ENCODE measurements around the gene UBLCP1.
"Not testable (repeated sequence)": the region's sequence is repeated elsewhere in the genome, so short reads cannot be mapped to it uniquely, and the experiment has no call there.

UBLCP1 gene

GRCh38 chr5:159223469-159223868 is 39.6 kb upstream of the UBLCP1 start:
- H3K79me2 ChIP-seq (ENCODE audit: control insufficient read depth, low read length), result no peaks in the 10 kb centered on the region

GRCh38 chr5:159224471-159224870 is 38.6 kb upstream of the UBLCP1 start:
- Histone ChIP-seq H3K79me2 (ENCODE audit: control insufficient read depth, low read length) (no peaks in the 10 kb centered on the region), H3K9me3 (ENCODE audit: control insufficient read depth, insufficient read depth, low read length) (no peaks in the 10 kb centered on the region), H3K4me3 (ENCODE audit: low read length) (no peak overlapping the region), H4K20me1 (ENCODE audit: control insufficient read depth, insufficient read depth, low read depth, low read length) (no peaks in the 10 kb centered on the region), H3F3A (ENCODE audit: control insufficient read depth, insufficient read depth) (no peaks in the 10 kb centered on the region), H3K9me2 (replicated peaks; ENCODE audit: control insufficient read depth, low read length) (no peaks in the 10 kb centered on the region), H3K27me3 (ENCODE audit: control insufficient read depth, low read length) (peaks cover 3% of the 10 kb centered on the region; the same call in 1 of the 2 replicates), H3K36me3 (ENCODE audit: control insufficient read depth, low read length) (no peaks in the 10 kb centered on the region), H3K4me1 (ENCODE audit: control insufficient read depth, low read length) (no peaks in the 10 kb centered on the region), H3K4me2 (ENCODE audit: low read length) (no peak overlapping the region), H3K27ac (ENCODE audit: low read depth, low read length) (no peak overlapping the region)
- no peak for TF ChIP-seq EZH2phosphoT487 (IDR thresholded peaks at IDR 0.05; ENCODE audit: borderline replicate concordance, low read length)
- TF ChIP-seq CTCF (IDR thresholded peaks at IDR 0.05; ENCODE audit: low read depth, low read length, poor library complexity, severe bottlenecking), result no peak

More at GRCh38 chr5:159223469-159223868, 39.6 kb upstream of the UBLCP1 start:
- H3K9me2 ChIP-seq (replicated peaks; ENCODE audit: control insufficient read depth, low read length), result no peaks in the 10 kb centered on the region
- H4K20me1 ChIP-seq (ENCODE audit: control insufficient read depth, insufficient read depth, low read depth, low read length), result no peaks in the 10 kb centered on the region
- H3K9me3 ChIP-seq (ENCODE audit: control insufficient read depth, insufficient read depth, low read length), result no peaks in the 10 kb centered on the region
- H3K4me2 ChIP-seq (ENCODE audit: low read length), result no peak overlapping the region
- no peak overlapping the region for H3K4me3 ChIP-seq (ENCODE audit: low read length)
- H3F3A ChIP-seq (ENCODE audit: control insufficient read depth, insufficient read depth), result no peaks in the 10 kb centered on the region
- H3K27me3 ChIP-seq (ENCODE audit: control insufficient read depth, low read length), result peaks cover 3% of the 10 kb centered on the region; the same call in 1 of the 2 replicates
- H3K4me1 ChIP-seq (ENCODE audit: control insufficient read depth, low read length), result no peaks in the 10 kb centered on the region
- H3K36me3 ChIP-seq (ENCODE audit: control insufficient read depth, low read length), result no peaks in the 10 kb centered on the region
- no peak for TF ChIP-seq EZH2phosphoT487 (IDR thresholded peaks at IDR 0.05; ENCODE audit: borderline replicate concordance, low read length)
- no peak for TF ChIP-seq CTCF (IDR thresholded peaks at IDR 0.05; ENCODE audit: low read depth, low read length, poor library complexity, severe bottlenecking)
- no peak overlapping the region for H3K27ac ChIP-seq (ENCODE audit: low read depth, low read length)

- no peaks in the 10 kb centered on the region for H3K9me2 ChIP-seq (replicated peaks; ENCODE audit: control insufficient read depth, low read length)
- H3K4me3 ChIP-seq (ENCODE audit: low read length), result no peak overlapping the region
- H3K79me2 ChIP-seq (ENCODE audit: control insufficient read depth, low read length), result no peaks in the 10 kb centered on the region
- no peak overlapping the region for H3K27ac ChIP-seq (ENCODE audit: low read depth, low read length)
- H4K20me1 ChIP-seq (ENCODE audit: control insufficient read depth, insufficient read depth, low read depth, low read length), result no peaks in the 10 kb centered on the region
- H3K36me3 ChIP-seq (ENCODE audit: control insufficient read depth, low read length), result no peaks in the 10 kb centered on the region
- peaks cover 9% of the 10 kb centered on the region; the same call in 1 of the 2 replicates for H3K27me3 ChIP-seq (ENCODE audit: control insufficient read depth, low read length)
- no peaks in the 10 kb centered on the region for H3K4me1 ChIP-seq (ENCODE audit: control insufficient read depth, low read length)
- no peaks in the 10 kb centered on the region for H3F3A ChIP-seq (ENCODE audit: control insufficient read depth, insufficient read depth)
- H3K4me2 ChIP-seq (ENCODE audit: low read length), result no peak overlapping the region
- no peaks in the 10 kb centered on the region for H3K9me3 ChIP-seq (ENCODE audit: control insufficient read depth, insufficient read depth, low read length)
- no peak for TF ChIP-seq CTCF (IDR thresholded peaks at IDR 0.05; ENCODE audit: low read depth, low read length, poor library complexity, severe bottlenecking)
These were observed 36.6 kb upstream of the UBLCP1 start for GRCh38 chr5:159226451-159226850.

GRCh38 chr5:159227452-159227851 is 35.6 kb upstream of the UBLCP1 start:
- Histone ChIP-seq H3K36me3 (ENCODE audit: control insufficient read depth, low read length) (no peaks in the 10 kb centered on the region), H4K20me1 (ENCODE audit: control insufficient read depth, insufficient read depth, low read depth, low read length) (no peaks in the 10 kb centered on the region), H3K79me2 (ENCODE audit: control insufficient read depth, low read length) (no peaks in the 10 kb centered on the region), H3K27ac (ENCODE audit: low read depth, low read length) (no peak overlapping the region), H3K27me3 (ENCODE audit: control insufficient read depth, low read length) (peaks cover 14% of the 10 kb centered on the region), H3K4me3 (ENCODE audit: low read length) (no peak overlapping the region), H3K9me3 (ENCODE audit: control insufficient read depth, insufficient read depth, low read length) (no peaks in the 10 kb centered on the region), H3K4me2 (ENCODE audit: low read length) (no peak overlapping the region), H3F3A (ENCODE audit: control insufficient read depth, insufficient read depth) (no peaks in the 10 kb centered on the region), H3K9me2 (replicated peaks; ENCODE audit: control insufficient read depth, low read length) (no peaks in the 10 kb centered on the region), H3K4me1 (ENCODE audit: control insufficient read depth, low read length) (no peaks in the 10 kb centered on the region)
- no peak for TF ChIP-seq CTCF (IDR thresholded peaks at IDR 0.05; ENCODE audit: low read depth, low read length, poor library complexity, severe bottlenecking)
- TF ChIP-seq EZH2phosphoT487 (IDR thresholded peaks at IDR 0.05; ENCODE audit: borderline replicate concordance, low read length), result no peak

- H3K79me2 ChIP-seq (ENCODE audit: control insufficient read depth, low read length); H3K4me3 ChIP-seq (ENCODE audit: low read length); H3K4me1 ChIP-seq (ENCODE audit: control insufficient read depth, low read length); H3K9me3 ChIP-seq (ENCODE audit: control insufficient read depth, insufficient read depth, low read length); H4K20me1 ChIP-seq (ENCODE audit: control insufficient read depth, insufficient read depth, low read depth, low read length); H3K4me2 ChIP-seq (ENCODE audit: low read length); H3K27ac ChIP-seq (ENCODE audit: low read depth, low read length); H3K36me3 ChIP-seq (ENCODE audit: control insufficient read depth, low read length); H3F3A ChIP-seq (ENCODE audit: control insufficient read depth, insufficient read depth); H3K9me2 ChIP-seq (replicated peaks; ENCODE audit: control insufficient read depth, low read length): not testable (repeated sequence)
- H3K27me3 ChIP-seq (ENCODE audit: control insufficient read depth, low read length), result peaks cover 17% of the 10 kb centered on the region
These were observed 35.0 kb upstream of the UBLCP1 start for GRCh38 chr5:159228097-159228496.

All from DOHH2 (cell line).